Measurements from ENCODE around the gene CA5A.
"Not testable (repeated sequence)": the region's sequence is repeated elsewhere in the genome, so short reads cannot be mapped to it uniquely, and the experiment has no call there.

DNA sequence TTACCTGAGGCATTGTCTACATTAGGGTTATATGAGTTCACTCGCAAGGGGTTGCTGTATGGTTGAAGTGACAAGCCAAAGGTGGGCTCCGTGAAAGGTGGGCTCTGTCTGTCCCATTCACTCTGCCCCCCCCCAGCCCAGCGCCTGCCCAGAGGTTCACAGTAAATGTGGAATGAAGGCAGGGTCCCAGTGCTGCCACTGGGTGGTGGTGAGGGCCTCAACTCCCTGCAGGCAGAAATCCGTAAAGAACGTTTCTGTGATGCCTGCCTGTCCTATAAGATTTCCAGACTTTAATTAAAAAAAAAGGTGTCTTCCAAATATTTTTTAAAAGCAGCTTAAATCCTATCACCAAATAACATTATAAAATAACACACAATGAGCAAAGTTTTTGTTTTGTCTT lies 31.4 kb downstream of the CA5A start:
- TF ChIP-seq EZH2phosphoT487 (IDR thresholded peaks at IDR 0.05; ENCODE audit: low read depth): not testable (repeated sequence)
- TF ChIP-seq, protein P1, sequence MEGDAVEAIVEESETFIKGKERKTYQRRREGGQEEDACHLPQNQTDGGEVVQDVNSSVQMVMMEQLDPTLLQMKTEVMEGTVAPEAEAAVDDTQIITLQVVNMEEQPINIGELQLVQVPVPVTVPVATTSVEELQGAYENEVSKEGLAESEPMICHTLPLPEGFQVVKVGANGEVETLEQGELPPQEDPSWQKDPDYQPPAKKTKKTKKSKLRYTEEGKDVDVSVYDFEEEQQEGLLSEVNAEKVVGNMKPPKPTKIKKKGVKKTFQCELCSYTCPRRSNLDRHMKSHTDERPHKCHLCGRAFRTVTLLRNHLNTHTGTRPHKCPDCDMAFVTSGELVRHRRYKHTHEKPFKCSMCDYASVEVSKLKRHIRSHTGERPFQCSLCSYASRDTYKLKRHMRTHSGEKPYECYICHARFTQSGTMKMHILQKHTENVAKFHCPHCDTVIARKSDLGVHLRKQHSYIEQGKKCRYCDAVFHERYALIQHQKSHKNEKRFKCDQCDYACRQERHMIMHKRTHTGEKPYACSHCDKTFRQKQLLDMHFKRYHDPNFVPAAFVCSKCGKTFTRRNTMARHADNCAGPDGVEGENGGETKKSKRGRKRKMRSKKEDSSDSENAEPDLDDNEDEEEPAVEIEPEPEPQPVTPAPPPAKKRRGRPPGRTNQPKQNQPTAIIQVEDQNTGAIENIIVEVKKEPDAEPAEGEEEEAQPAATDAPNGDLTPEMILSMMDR (IDR thresholded peaks at IDR 0.05; ENCODE audit: low read depth, low read length): not testable (repeated sequence)

All from OCI-LY3 (cell line).